HG03108 (cell line): ENCODE measurements around the gene NKD1.

Experiments used
- ATAC-seq: cut with Tn5 transposase; IDR thresholded peaks from one replicate; pipeline ENCODE4 v1.9.1; 2021; ENCODE audit warnings: moderate library complexity; ENCODE audit not compliant: unreplicated experiment

The NKD1 gene

DNA sequence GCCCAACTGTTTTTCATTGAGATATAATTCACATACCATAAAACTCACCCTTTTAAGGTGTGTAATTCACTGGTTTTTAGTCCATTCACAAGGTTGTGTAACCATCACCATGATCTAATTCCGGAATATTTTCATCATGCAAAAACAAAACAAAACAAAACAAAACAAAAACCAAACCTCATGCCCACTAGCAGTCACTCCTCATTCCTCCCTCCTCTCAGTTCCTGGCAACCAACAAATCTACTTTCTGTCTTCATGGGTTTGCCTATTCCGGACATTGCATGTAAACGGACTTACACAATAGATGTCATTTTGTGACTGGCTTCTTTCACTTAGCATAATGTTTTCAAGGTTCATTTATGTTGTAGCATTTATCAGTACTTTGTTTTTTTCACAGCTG is 140.7 kb downstream of the NKD1 start:
- no peak for ATAC-seq

DNA sequence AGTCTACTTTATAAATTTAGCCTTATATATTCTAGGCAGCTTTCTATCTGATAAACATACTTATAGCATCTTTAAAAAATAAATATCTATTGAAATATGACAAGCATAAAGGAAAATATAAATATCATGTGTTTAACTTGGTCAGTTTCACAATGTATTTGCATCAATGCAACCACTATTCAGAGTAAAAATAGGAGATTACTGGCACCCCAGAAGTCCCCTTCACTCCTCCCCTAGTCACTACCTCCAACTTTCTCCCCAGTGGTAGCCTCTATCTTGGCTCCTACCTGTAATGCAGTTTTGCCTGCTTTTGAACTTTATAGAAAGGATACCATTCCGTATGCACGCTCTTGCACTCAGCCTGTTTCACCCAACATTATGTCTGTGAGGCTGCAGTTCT is 142.0 kb downstream of the NKD1 start:
- no peak for ATAC-seq

GRCh38 chr16:50692644-50692998 is 144.4 kb downstream of the NKD1 start:
- ATAC-seq = no peak

DNA sequence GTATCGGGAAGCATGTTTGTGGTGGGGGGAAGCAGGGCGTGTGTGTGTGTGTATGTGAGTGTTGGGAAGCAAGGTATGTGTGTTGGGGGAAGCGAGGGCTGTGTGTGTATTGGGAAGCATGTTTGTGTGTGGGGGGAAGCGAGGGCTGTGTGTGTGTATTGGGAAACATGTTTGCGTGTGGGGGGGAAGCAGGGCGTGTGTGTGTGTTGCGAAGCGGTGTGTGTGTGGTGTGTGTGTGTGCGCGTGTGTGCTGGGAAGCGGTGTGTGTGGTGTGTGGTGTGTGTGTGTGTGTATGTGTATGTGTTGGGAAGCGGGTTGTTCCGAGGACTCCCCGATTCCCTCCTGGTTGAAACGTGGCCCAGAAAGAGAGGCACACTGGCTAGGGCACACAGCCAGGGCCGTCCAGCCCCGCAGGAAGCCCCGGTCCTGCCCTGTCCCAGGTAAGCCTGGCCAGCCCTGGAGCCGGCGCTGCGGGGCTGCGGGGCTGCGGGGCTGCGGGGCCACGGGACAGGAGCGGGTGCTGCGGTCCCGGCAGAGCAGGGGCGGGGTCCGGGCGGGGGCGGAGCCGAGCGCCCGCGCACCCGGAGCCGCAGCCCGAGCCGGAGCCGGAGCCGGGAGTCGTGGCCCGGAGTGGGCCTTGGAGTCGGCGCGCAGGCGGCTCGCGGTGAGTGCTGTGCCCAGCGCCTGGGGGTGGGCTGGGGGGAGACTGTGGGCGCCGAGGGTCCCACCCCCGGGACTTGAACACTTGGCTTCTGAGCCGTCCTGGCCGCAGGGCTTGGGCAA is 145.0 kb downstream of the NKD1 start, which contains the start of gene NOD2:
Gene NOD2 (plus strand): TSS at position 608 of the 783 bp plus-strand sequence. CDS start 5,890 bp downstream, outside the sequence.
- no peak for ATAC-seq

DNA sequence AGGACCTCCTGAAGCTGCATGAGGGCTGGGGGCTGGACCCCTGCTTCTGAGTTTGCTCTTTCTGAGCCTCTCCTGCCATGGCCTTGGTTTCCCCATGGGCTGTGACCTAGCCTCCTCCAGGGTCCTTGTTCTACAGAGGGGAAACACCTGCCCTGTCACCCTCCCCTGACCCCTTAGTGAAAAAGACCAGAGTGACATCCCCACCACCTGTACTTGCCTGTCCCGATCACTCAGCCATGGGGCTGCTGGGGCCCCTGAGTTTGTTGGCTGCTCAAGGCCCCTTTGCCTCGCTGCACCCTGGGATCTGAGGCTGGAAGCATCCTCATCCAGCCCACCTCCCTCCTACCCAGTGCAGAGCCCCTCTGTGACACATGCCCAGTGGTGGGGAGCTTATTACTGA is 146.0 kb downstream of the NKD1 start:
- ATAC-seq = no peak

GRCh38 chr16:50695017-50696000 is 147.1 kb downstream of the NKD1 start:
- no peak for ATAC-seq

DNA sequence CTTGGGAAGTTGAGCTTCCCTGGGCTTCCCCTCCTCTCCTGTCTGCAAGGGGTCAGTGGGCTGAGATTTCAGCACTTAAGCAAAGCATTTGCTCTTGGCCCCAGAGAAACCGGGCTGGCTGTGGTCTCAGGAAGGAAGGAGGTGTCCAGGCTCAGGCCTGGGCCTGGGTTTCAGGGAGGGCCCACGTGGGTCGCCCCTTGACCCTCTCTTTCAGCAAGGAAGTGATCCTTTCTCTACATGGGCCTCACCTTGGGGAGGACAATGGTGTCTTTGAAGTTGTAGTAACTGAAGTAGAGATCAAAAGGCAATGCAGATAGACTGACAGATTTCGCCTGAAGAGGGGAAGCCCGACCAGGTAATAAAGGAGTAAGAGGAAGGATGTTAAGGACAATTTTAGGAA is 147.9 kb downstream of the NKD1 start:
- peak; percentile 27 for ATAC-seq

DNA sequence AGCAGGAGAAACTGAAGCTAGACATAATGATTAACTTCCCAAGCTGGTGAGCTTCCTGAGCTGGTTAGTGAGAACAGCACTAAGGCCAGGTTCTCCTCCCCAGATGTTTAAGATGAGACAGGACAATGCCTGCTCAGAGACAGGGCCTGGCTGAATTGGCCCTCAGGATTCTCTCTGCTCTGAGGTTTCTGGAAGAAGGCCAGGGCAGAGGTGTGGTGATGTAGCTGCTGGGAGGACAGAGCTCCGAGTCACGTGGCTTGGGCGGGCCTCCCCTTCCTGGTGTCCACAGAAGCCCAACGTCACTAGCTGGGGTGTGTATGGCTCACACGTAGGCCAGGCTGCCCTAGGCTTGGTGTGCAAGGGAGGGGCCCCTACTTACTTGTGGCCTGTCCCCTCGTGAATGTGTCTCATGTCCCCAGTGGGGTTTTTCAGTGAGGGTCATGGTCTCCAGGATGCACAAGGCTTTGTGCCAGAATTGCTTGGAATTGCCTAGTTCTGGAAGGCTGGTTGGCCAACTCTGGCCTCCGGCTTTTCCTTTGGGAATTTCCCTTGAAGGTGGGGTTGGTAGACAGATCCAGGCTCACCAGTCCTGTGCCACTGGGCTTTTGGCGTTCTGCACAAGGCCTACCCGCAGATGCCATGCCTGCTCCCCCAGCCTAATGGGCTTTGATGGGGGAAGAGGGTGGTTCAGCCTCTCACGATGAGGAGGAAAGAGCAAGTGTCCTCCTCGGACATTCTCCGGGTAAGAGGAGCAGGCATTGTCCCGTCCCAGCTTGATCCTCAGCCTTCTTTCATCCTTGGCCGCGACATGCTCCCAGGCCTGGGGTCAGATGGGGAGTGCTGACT is 148.6 kb downstream of the NKD1 start:
- ATAC-seq = peak; percentile 46

GRCh38 chr16:50697421-50697715 is 149.2 kb downstream of the NKD1 start:
- ATAC-seq = no peak

GRCh38 chr16:50697881-50698767 is 149.9 kb downstream of the NKD1 start:
- peak; percentile 44 for ATAC-seq
